CD4-positive, alpha-beta T cell treated with Interleukin-17A for 1 hour (primary cell): ENCODE measurements around the gene PDGFRB.

ENCODE experiments used
- DNase-seq: peaks from one replicate; pipeline ENCODE4 v3.0.0-alpha.2; 2020

Gene PDGFRB

GRCh38 chr5:150143350-150144245 is 12.0 kb downstream of the PDGFRB start:
- DNase-seq: no peak

GRCh38 chr5:150142959-150143349 is 12.7 kb downstream of the PDGFRB start:
- no peak for DNase-seq

- DNase-seq: no peak
Observed at GRCh38 chr5:150142185-150142958, 13.3 kb downstream of the PDGFRB start.

GRCh38 chr5:150141544-150142184 is 14.0 kb downstream of the PDGFRB start:
- no peak for DNase-seq

- no peak for DNase-seq
Observed at GRCh38 chr5:150140830-150141229, 14.8 kb downstream of the PDGFRB start.

GRCh38 chr5:150139334-150139733 is 16.3 kb downstream of the PDGFRB start:
- no peak for DNase-seq

- DNase-seq: no peak
Observed at GRCh38 chr5:150138551-150139265, 16.9 kb downstream of the PDGFRB start.

- no peak for DNase-seq
Observed at GRCh38 chr5:150137997-150138396, 17.6 kb downstream of the PDGFRB start.

- no peak for DNase-seq
Observed at GRCh38 chr5:150137168-150137957, 18.3 kb downstream of the PDGFRB start.

GRCh38 chr5:150136305-150137167 is 19.1 kb downstream of the PDGFRB start:
- no peak for DNase-seq

- DNase-seq: no peak
Observed at GRCh38 chr5:150135557-150136304, 19.9 kb downstream of the PDGFRB start.

- no peak for DNase-seq
Observed at GRCh38 chr5:150134198-150134588, 21.5 kb downstream of the PDGFRB start.

- DNase-seq: no peak
Observed at GRCh38 chr5:150133581-150134197, 22.0 kb downstream of the PDGFRB start.

- DNase-seq: no peak
Observed at GRCh38 chr5:150132740-150133139, 22.9 kb downstream of the PDGFRB start.

GRCh38 chr5:150131978-150132694 is 23.5 kb downstream of the PDGFRB start:
- DNase-seq: no peak

- no peak for DNase-seq
Observed at GRCh38 chr5:150131461-150131860, 24.2 kb downstream of the PDGFRB start.

- DNase-seq: no peak
Observed at GRCh38 chr5:150130493-150130922, 25.1 kb downstream of the PDGFRB start.

GRCh38 chr5:150129813-150130492 is 25.7 kb downstream of the PDGFRB start:
- peak; percentile 44 for DNase-seq
